HL-60 (cell line): ENCODE measurements around the gene PLCD1.

Experiments
- DNase-seq, 2 experiments: peaks; one replicate each; pipeline ENCODE4 v3.0.0-alpha.2; 2010 to 2020; ENCODE audit warnings: low read depth in 1 of 2, low spot score in 1 of 2
- H3K27ac ChIP-seq: fragments of 250-450 bp; sonication (Bioruptor Pico); replicated peaks from 2 replicates; pipeline ENCODE4 v1.5.1; 2020; ENCODE audit warnings: mild to moderate bottlenecking, moderate library complexity
- H3K27me3 ChIP-seq: fragments of 250-450 bp; sonication (Bioruptor Pico); 2 replicates; pipeline ENCODE4 v1.5.1; 2021; ENCODE audit warnings: mild to moderate bottlenecking, moderate library complexity; ENCODE audit not compliant: insufficient read depth, poor library complexity, severe bottlenecking
- H3K4me3 ChIP-seq: replicated peaks from 2 replicates; pipeline ENCODE4 v1.5.1; 2011; ENCODE audit warnings: mild to moderate bottlenecking, control low read depth, low read length; ENCODE audit not compliant: insufficient read depth
- CTCF ChIP-seq: IDR thresholded peaks from one replicate; pipeline ENCODE4 v1.5.1; 2011; ENCODE audit warnings: low read length, control low read depth, inconsistent platforms; ENCODE audit not compliant: insufficient read depth
- GABPA ChIP-seq: IDR thresholded peaks from 2 replicates; pipeline ENCODE4 v1.6.1; 2012; ENCODE audit warnings: low read depth
- POLR2AphosphoS5 ChIP-seq: IDR thresholded peaks from 2 replicates; pipeline ENCODE4 v1.6.1; 2012; ENCODE audit warnings: low read depth
- SPI1 ChIP-seq: IDR thresholded peaks from 2 replicates; pipeline ENCODE4 v1.6.1; 2012; ENCODE audit warnings: low read depth, mild to moderate bottlenecking, borderline replicate concordance
- TF ChIP-seq, protein P1 (sequence below): IDR thresholded peaks from 2 replicates; pipeline ENCODE4 v1.6.1; 2012; ENCODE audit warnings: low read depth; ENCODE audit not compliant: insufficient replicate concordance

Gene PLCD1

GRCh38 chr3:37999836-38000235, 29.6 kb downstream of the PLCD1 start:
- H3K4me3 ChIP-seq = no peak overlapping the region
- TF ChIP-seq SPI1 (no peak), CTCF (no peak), POLR2AphosphoS5 (no peak), GABPA (no peak)
- no peaks in the 10 kb centered on the region for H3K27me3 ChIP-seq
- H3K27ac ChIP-seq = no peak overlapping the region
- DNase-seq = no peak

DNA sequence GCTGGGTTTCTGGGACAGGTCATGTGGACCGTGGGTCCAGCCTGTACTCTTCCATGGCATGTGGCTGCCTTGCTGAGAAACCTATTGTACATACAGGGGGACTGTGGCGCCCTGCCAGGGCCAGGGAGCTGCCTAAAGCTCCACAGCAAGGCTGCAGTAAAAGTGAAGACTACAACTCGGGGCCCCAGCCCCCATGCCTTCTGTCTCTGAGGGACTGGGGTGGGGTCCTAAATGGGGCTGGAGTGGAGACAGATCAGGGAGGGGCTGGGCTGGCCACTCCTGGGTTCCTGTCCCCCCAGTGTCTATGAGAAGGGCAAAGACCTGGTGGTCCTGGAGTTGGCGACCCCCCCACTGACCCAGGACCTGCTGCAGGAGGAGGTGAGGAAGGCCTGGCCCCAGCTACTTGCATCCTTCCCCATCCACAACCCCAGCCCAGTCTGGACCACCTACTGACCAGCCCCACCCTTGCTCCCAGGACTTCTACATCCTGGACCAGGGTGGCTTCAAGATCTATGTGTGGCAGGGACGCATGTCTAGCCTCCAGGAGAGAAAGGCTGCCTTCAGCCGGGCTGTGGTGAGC, 31.6 kb downstream of the PLCD1 start:
- no peaks in the 10 kb centered on the region for H3K27me3 ChIP-seq
- TF ChIP-seq POLR2AphosphoS5 (no peak), CTCF (no peak), SPI1 (no peak)
- TF ChIP-seq, protein P1, sequence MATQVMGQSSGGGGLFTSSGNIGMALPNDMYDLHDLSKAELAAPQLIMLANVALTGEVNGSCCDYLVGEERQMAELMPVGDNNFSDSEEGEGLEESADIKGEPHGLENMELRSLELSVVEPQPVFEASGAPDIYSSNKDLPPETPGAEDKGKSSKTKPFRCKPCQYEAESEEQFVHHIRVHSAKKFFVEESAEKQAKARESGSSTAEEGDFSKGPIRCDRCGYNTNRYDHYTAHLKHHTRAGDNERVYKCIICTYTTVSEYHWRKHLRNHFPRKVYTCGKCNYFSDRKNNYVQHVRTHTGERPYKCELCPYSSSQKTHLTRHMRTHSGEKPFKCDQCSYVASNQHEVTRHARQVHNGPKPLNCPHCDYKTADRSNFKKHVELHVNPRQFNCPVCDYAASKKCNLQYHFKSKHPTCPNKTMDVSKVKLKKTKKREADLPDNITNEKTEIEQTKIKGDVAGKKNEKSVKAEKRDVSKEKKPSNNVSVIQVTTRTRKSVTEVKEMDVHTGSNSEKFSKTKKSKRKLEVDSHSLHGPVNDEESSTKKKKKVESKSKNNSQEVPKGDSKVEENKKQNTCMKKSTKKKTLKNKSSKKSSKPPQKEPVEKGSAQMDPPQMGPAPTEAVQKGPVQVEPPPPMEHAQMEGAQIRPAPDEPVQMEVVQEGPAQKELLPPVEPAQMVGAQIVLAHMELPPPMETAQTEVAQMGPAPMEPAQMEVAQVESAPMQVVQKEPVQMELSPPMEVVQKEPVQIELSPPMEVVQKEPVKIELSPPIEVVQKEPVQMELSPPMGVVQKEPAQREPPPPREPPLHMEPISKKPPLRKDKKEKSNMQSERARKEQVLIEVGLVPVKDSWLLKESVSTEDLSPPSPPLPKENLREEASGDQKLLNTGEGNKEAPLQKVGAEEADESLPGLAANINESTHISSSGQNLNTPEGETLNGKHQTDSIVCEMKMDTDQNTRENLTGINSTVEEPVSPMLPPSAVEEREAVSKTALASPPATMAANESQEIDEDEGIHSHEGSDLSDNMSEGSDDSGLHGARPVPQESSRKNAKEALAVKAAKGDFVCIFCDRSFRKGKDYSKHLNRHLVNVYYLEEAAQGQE = no peak
- no peak overlapping the region for H3K4me3 ChIP-seq
- DNase-seq = no peak
- H3K27ac ChIP-seq = peak overlapping the region; percentile 85

DNA sequence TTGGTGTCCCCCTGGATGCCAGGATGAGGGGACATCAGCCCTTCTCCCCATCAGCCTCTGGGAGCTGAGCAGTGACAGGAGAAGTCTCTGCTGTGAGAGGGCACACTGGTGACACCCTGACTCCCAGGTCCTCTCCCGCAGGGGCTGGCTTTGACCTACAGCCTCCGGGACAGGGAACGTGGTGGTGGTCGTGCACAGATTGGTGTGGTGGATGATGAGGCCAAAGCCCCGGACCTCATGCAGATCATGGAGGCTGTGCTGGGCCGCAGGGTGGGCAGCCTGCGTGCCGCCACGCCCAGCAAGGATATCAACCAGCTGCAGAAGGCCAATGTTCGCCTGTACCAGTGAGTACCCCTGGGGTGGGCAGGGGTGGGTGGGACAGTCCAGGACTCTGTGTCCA, 32.1 kb downstream of the PLCD1 start:
- no peaks in the 10 kb centered on the region for H3K27me3 ChIP-seq
- TF ChIP-seq, protein P1 = no peak
- TF ChIP-seq SPI1 (no peak), CTCF (no peak), POLR2AphosphoS5 (no peak), GABPA (no peak)
- H3K4me3 ChIP-seq = no peak overlapping the region
- DNase-seq = no peak
- no peak overlapping the region for H3K27ac ChIP-seq

DNA sequence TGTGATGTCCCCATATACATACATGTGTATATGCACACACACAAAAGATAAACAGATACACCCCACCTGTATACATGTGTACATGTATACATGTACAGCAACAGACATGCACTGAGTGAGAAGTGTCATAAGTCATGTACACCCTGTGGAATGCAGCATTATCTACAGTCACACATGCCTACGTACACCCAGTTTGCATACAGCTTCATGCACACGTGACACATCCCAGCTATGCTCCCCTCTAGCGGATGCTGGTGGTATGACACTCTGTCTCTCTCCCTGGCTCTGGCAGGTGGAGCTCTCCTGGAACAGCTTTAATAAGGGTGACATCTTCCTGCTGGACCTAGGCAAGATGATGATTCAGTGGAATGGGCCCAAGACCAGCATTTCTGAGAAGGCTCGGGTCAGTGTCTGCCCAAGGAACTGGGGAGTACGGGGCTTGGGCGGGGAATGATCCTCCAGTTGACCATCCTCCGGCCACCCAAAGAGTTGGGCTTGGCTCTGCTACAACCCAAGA, 32.6 kb downstream of the PLCD1 start:
- TF ChIP-seq SPI1 (no peak), CTCF (peak; percentile 95)
- peak; percentile 82 to 85 for DNase-seq
- H3K27ac ChIP-seq = no peak overlapping the region

More for the DNA sequence above, 32.6 kb downstream of the PLCD1 start:
- Histone ChIP-seq H3K27me3 (no peaks in the 10 kb centered on the region), H3K4me3 (no peak overlapping the region)
